ENCODE results near the gene CTTNBP2NL. TPM values are rescaled to one million over a fixed set of nuclear protein-coding genes. Genes with fewer than 3 reads are reported as not detected.
"Not testable (repeated sequence)": the region's sequence is repeated elsewhere in the genome, so short reads cannot be mapped to it uniquely, and the experiment has no call there.

The CTTNBP2NL gene
- total and polyA plus RNA-seq, 2 experiments from 2014 or later = 10.2 to 16.4 TPM

DNA sequence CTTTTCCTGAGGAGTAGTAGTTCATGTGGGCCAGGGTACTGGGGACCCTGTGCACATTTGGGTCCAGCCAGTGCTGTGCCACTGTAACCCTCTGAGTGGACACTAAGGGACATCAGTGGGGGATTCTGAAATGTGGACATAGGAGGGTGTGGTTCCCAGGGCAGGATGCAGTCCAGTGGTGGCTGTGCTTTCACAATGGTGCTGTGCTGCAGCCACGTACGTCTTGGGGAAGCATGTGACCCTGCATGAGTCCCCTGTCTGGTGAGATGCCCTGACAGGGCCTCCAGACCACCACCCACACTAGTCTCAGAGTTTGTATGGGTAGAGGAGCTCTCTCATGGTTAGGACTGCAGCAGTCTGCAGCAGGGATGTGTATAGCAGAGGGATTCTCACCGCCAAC lies 75.0 kb downstream of the CTTNBP2NL start:
- H3K9me2 ChIP-seq (replicated peaks; ENCODE audit: insufficient read depth) = no peaks in the 10 kb centered on the region
- H3K36me3 ChIP-seq (replicated peaks; ENCODE audit: insufficient read depth, low read depth) = no peaks in the 10 kb centered on the region
- H3K27ac ChIP-seq = no peak overlapping the region
- no peaks in the 10 kb centered on the region for H3K27me3 ChIP-seq
- no peaks in the 10 kb centered on the region for H3K4me1 ChIP-seq (ENCODE audit: insufficient read depth)
- H3K9me3 ChIP-seq (ENCODE audit: low read depth) = no peaks in the 10 kb centered on the region
- H3K4me3 ChIP-seq = no peak overlapping the region
- 93% methylated on average over 3 of the region's 3 CpGs for WGBS (ENCODE audit: low lambda C conversion rate, missing lambda C conversion rate)
- TF ChIP-seq, protein P1, sequence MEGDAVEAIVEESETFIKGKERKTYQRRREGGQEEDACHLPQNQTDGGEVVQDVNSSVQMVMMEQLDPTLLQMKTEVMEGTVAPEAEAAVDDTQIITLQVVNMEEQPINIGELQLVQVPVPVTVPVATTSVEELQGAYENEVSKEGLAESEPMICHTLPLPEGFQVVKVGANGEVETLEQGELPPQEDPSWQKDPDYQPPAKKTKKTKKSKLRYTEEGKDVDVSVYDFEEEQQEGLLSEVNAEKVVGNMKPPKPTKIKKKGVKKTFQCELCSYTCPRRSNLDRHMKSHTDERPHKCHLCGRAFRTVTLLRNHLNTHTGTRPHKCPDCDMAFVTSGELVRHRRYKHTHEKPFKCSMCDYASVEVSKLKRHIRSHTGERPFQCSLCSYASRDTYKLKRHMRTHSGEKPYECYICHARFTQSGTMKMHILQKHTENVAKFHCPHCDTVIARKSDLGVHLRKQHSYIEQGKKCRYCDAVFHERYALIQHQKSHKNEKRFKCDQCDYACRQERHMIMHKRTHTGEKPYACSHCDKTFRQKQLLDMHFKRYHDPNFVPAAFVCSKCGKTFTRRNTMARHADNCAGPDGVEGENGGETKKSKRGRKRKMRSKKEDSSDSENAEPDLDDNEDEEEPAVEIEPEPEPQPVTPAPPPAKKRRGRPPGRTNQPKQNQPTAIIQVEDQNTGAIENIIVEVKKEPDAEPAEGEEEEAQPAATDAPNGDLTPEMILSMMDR (IDR thresholded peaks at IDR 0.05; ENCODE audit: poor library complexity) = no peak
- TF ChIP-seq EZH2 (IDR thresholded peaks at IDR 0.05; ENCODE audit: borderline replicate concordance) (no peak), EZH2phosphoT487 (IDR thresholded peaks at IDR 0.05; ENCODE audit: low read depth, severe bottlenecking, unreplicated experiment) (no peak)
- no peaks in the 10 kb centered on the region for H3K79me2 ChIP-seq
- H3K4me2 ChIP-seq = no peak overlapping the region
- no peak for DNase-seq (ENCODE audit: low spot score)
- H4K20me1 ChIP-seq (ENCODE audit: insufficient read depth, poor library complexity, severe bottlenecking) = no peaks in the 10 kb centered on the region
- no peak overlapping the region for H2AFZ ChIP-seq

- Histone ChIP-seq H4K20me1 (ENCODE audit: insufficient read depth, poor library complexity, severe bottlenecking) (no peaks in the 10 kb centered on the region), H3K4me1 (ENCODE audit: insufficient read depth) (no peaks in the 10 kb centered on the region), H3K79me2 (no peaks in the 10 kb centered on the region), H3K36me3 (replicated peaks; ENCODE audit: insufficient read depth, low read depth) (no peaks in the 10 kb centered on the region), H3K4me3 (no peak overlapping the region), H3K9me3 (ENCODE audit: low read depth) (no peaks in the 10 kb centered on the region), H2AFZ (no peak overlapping the region), H3K27ac (no peak overlapping the region), H3K27me3 (no peaks in the 10 kb centered on the region), H3K4me2 (no peak overlapping the region), H3K9me2 (replicated peaks; ENCODE audit: insufficient read depth) (no peaks in the 10 kb centered on the region)
- 93% methylated on average over 1 of the region's 1 CpG for WGBS (ENCODE audit: low lambda C conversion rate, missing lambda C conversion rate)
- TF ChIP-seq, protein P1 (IDR thresholded peaks at IDR 0.05; ENCODE audit: poor library complexity) = no peak
- no peak for TF ChIP-seq EZH2phosphoT487 (IDR thresholded peaks at IDR 0.05; ENCODE audit: low read depth, severe bottlenecking, unreplicated experiment)
- TF ChIP-seq EZH2 (IDR thresholded peaks at IDR 0.05; ENCODE audit: borderline replicate concordance) = no peak
- DNase-seq (ENCODE audit: low spot score) = no peak
These were observed 76.1 kb downstream of the CTTNBP2NL start for GRCh38 chr1:112472142-112472541.

- H3K27me3 ChIP-seq = no peaks in the 10 kb centered on the region
- no peaks in the 10 kb centered on the region for H3K79me2 ChIP-seq
- peaks cover 4% of the 10 kb centered on the region for H3K9me3 ChIP-seq (ENCODE audit: low read depth)
- no peaks in the 10 kb centered on the region for H3K4me1 ChIP-seq (ENCODE audit: insufficient read depth)
- no peak overlapping the region for H2AFZ ChIP-seq
- no peak for DNase-seq (ENCODE audit: low spot score)
- H4K20me1 ChIP-seq (ENCODE audit: insufficient read depth, poor library complexity, severe bottlenecking) = no peaks in the 10 kb centered on the region
- TF ChIP-seq, protein P1 (IDR thresholded peaks at IDR 0.05; ENCODE audit: poor library complexity) = no peak
- TF ChIP-seq EZH2phosphoT487 (IDR thresholded peaks at IDR 0.05; ENCODE audit: low read depth, severe bottlenecking, unreplicated experiment) (no peak), EZH2 (IDR thresholded peaks at IDR 0.05; ENCODE audit: borderline replicate concordance) (no peak)
- H3K27ac ChIP-seq = no peak overlapping the region
- no peaks in the 10 kb centered on the region for H3K9me2 ChIP-seq (replicated peaks; ENCODE audit: insufficient read depth)
- no peaks in the 10 kb centered on the region for H3K36me3 ChIP-seq (replicated peaks; ENCODE audit: insufficient read depth, low read depth)
- H3K4me2 ChIP-seq = no peak overlapping the region
- H3K4me3 ChIP-seq = no peak overlapping the region
These were observed 81.5 kb downstream of the CTTNBP2NL start for GRCh38 chr1:112477550-112477949.

- Histone ChIP-seq H2AFZ (no peak overlapping the region), H3K4me1 (ENCODE audit: insufficient read depth) (no peaks in the 10 kb centered on the region), H4K20me1 (ENCODE audit: insufficient read depth, poor library complexity, severe bottlenecking) (no peaks in the 10 kb centered on the region), H3K4me3 (no peak overlapping the region), H3K27me3 (no peaks in the 10 kb centered on the region), H3K9me2 (replicated peaks; ENCODE audit: insufficient read depth) (no peaks in the 10 kb centered on the region), H3K4me2 (no peak overlapping the region), H3K79me2 (no peaks in the 10 kb centered on the region), H3K27ac (no peak overlapping the region), H3K9me3 (ENCODE audit: low read depth) (peaks cover 4% of the 10 kb centered on the region), H3K36me3 (replicated peaks; ENCODE audit: insufficient read depth, low read depth) (no peaks in the 10 kb centered on the region)
- no peak for TF ChIP-seq EZH2 (IDR thresholded peaks at IDR 0.05; ENCODE audit: borderline replicate concordance)
- TF ChIP-seq EZH2phosphoT487 (IDR thresholded peaks at IDR 0.05; ENCODE audit: low read depth, severe bottlenecking, unreplicated experiment) = no peak
- TF ChIP-seq, protein P1 (IDR thresholded peaks at IDR 0.05; ENCODE audit: poor library complexity) = no peak
- DNase-seq (ENCODE audit: low spot score) = no peak
- WGBS (ENCODE audit: low lambda C conversion rate, missing lambda C conversion rate) = 94% methylated on average over 1 of the region's 1 CpG
These were observed 82.3 kb downstream of the CTTNBP2NL start for GRCh38 chr1:112478314-112478713.

GRCh38 chr1:112486063-112486462 lies 90.0 kb downstream of the CTTNBP2NL start:
- H3K36me3 ChIP-seq (replicated peaks; ENCODE audit: insufficient read depth, low read depth); H3K27me3 ChIP-seq; H3K4me3 ChIP-seq; H3K27ac ChIP-seq; H3K4me1 ChIP-seq (ENCODE audit: insufficient read depth); DNase-seq (ENCODE audit: low spot score); H3K79me2 ChIP-seq; H3K9me2 ChIP-seq (replicated peaks; ENCODE audit: insufficient read depth); H3K4me2 ChIP-seq; H4K20me1 ChIP-seq (ENCODE audit: insufficient read depth, poor library complexity, severe bottlenecking); H2AFZ ChIP-seq; H3K9me3 ChIP-seq (ENCODE audit: low read depth): not testable (repeated sequence)
- 89% methylated on average over 1 of the region's 1 CpG for WGBS (ENCODE audit: low lambda C conversion rate, missing lambda C conversion rate)
